HG03280 (cell line): ENCODE measurements around the gene DCDC1.
"Not testable (repeated sequence)": the region's sequence is repeated elsewhere in the genome, so short reads cannot be mapped to it uniquely, and the experiment has no call there.

Source experiments
- ATAC-seq: cut with Tn5 transposase; IDR thresholded peaks from one replicate; pipeline ENCODE4 v1.9.1; 2021; ENCODE audit warnings: mild to moderate bottlenecking, moderate library complexity; ENCODE audit not compliant: unreplicated experiment

Gene DCDC1

GRCh38 chr11:31337806-31338205 is 31.7 kb downstream of the DCDC1 start:
- ATAC-seq = no peak

GRCh38 chr11:31328697-31329096 is 40.8 kb downstream of the DCDC1 start:
- no peak for ATAC-seq

DNA sequence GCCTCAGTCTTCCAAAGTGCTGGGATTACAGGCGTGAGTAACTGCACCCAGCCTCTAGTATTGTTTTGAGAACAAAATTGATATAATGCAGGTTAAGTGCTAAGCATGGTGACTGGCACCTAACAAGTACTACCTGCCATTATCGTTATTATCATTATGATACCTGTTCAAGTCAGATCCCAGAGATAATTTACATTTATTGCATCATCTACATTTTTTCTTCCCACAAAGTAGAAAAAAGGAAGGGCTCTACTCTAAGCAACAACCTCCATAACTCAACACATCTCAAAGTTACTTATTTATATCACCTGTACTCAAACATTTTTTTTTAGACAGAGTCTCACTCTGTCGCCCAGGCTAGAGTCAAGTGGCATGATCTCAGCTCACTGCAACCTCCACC is 42.1 kb downstream of the DCDC1 start:
- no peak for ATAC-seq

DNA sequence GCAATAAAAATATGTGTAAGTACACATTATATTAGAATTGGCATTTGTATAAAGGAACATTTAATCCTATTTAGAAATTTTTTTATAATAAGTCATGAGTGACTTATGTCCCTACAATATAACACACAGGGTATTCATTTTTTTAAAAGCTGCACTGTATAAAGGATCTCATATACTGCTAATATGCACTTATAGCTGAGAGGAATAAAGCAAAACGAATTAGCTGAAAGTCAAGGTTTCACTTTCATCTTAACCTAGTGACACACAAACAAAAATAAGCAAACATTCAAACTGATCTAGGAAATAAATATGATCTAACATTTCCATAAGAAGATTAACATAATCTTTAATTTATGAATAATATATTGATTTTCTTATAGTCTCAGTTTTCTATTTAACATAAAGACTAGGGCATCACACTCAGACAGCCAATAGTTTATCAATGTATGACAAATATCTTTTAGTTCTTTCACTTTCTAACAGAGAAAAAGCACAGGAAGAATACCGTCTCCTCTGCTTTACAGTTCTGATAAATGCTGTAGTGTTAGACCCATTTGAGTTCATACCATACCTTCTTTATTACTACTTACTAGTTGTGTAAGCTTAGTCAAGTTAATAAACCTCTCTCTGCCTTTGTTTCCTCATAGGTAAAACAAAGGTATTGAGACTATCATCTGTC is 42.9 kb downstream of the DCDC1 start:
- ATAC-seq = peak; percentile 91

GRCh38 chr11:31325160-31325559 is 44.4 kb downstream of the DCDC1 start:
- ATAC-seq = no peak

- no peak for ATAC-seq
Observed at GRCh38 chr11:31323145-31323544, 46.4 kb downstream of the DCDC1 start.

GRCh38 chr11:31321494-31321893 is 48.0 kb downstream of the DCDC1 start:
- not testable (repeated sequence) for ATAC-seq

DNA sequence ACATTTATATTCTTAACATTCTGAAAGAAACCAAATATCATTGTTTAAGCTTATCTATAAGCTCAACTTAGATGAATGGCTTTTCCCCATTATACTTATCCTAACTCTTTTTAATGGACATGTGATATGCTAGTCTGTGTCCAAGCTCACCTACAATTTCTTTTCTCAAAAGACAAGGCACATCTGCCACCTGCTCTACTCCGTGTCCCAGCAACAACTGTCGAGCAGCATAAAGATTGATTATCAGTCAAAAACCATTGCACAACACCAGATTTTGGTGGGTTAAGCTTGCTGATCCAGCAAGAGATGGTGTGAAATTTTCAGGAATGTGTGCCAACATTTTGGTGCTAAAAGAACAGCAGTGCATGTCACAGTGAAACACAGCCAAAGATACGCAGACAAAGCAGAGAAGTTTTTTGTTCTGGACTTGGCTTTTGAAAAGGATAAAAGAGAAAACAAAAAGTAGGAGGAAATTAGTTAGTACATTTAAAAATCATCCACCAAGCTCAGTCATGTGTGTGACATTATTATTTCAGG is 65.8 kb downstream of the DCDC1 start:
- ATAC-seq = no peak

GRCh38 chr11:31301549-31302510 is 67.7 kb downstream of the DCDC1 start:
- ATAC-seq = no peak

DNA sequence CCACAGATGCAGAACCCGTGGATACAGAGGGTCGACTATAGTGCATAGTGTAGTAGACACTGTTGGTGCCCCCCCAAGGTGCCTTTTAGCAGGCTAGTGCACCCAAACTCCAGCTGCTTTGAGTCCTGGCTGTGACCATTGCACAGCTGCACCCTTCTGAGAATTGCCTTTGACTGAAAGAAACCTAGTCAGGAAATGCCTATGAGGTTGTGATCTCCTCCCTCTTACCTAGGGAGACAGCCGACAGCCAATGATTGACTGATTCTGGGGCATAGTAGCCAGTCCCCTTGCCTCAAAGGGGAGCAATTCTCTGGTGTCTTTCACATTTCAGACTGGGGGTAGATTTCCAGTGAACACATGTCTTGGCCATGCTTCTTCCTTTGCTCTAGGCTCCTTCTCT is 74.2 kb downstream of the DCDC1 start:
- no peak for ATAC-seq

GRCh38 chr11:31273527-31273926 is 96.0 kb downstream of the DCDC1 start:
- not testable (repeated sequence) for ATAC-seq

GRCh38 chr11:31267720-31268119 is 101.8 kb downstream of the DCDC1 start:
- ATAC-seq = no peak

GRCh38 chr11:31264834-31265233 is 104.7 kb downstream of the DCDC1 start:
- ATAC-seq = no peak

DNA sequence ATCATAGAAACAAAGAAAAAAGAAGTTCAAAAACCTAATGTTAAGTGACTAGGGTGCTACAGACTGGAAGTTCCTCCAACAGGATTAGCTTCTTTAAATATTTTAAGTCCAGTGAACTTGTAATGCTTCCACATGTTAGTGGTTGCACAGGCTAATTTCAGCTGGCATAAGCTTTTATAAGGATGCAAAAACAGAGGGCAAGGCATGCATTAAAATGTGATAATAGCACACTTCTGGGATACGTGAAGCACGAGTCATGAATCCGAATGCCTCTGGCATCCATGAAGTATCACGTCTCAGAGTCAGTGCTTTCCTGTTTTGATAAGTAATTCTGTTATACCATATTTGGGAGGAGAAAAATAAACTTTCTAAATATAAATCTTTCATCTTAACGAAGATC is 106.8 kb downstream of the DCDC1 start:
- ATAC-seq = no peak

- no peak for ATAC-seq
Observed at GRCh38 chr11:31259797-31260196, 109.7 kb downstream of the DCDC1 start.

DNA sequence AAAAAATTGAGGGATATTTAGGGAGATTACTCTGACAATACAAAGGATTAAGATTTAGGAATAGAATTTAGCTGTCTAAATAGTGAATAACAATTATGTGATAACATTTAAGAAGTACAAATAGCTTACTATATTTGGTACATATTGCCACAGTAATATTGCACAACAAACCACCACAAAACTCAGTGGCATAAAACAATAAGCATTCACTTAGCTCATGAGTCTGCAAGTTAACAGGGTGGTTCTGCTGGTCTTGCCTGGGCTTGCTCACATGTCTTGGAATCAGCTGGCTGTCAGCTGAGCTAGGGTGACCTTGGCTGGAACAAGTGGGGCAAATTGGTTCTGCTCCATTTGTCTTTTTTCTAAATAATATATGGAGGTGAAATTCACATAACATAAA is 115.1 kb downstream of the DCDC1 start:
- no peak for ATAC-seq

GRCh38 chr11:31248768-31249167 is 120.8 kb downstream of the DCDC1 start:
- ATAC-seq = no peak

DNA sequence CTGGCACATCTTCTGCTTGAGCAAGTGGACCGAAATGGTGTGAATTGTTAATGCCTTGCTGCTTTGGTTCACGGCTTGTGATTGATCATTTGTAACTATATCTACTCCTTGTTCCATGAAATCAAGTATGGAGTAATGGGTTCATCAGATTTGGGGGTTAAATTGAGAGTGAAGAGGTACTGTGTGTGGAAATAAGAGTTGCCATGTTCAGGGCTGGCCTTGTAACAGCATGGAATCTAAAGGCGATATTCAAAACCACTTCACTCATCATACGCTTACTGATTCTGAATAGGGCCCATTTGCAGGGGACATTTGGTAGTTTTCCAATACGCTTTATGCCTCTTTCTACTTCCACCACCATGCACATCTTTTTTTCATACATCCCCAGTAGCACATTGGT is 122.2 kb downstream of the DCDC1 start:
- ATAC-seq = no peak

DNA sequence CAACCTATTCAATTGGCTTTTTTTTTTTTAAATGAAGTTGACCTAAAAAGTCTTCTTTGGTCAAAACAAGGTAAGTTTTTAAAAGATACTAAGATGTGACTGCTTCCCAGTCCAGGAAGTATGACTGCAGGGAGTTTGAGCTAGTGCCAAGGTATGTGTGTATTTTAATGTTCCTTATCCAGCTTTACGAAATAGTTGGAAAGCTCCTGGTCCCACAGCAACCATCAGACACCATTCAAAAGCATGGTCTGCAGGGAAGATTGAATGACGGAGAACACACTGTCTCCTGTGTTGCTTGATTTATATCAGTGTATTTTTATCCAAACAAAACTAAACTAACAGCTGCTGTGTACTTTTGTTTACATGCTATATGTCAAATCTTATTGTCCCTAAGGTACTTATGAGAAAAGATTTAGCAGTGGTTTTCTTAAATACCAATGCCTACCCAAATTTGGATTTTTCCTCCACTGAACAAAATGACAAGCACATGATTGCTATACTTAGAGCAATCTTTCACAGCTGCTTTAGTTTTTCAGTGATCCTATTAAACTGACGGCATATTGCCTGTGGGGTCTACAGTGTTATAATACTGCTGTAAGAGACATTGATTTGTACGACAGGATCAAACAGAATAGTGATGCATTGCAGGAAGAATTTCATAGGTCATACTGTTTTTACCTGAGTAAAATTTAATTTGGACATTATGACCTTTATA is 122.9 kb downstream of the DCDC1 start:
- no peak for ATAC-seq

DNA sequence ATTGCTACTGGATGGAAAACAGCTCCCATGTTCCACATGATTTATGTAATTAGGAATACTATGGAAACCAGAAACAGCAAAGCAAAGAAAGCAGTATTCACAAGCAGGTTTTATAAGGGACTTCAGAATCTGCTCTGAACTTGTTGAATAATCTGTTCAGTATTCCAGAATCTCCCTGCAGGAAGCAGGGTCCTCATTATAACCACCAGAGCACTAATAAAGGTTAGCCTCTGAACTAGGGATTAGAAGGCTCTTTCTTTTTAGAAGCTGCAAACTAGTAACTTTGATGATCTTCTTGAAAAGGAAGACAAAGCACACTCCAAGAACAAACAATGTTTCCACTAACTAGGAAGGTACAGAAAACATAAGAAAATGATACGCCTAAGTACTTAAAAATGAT is 125.8 kb downstream of the DCDC1 start:
- no peak for ATAC-seq

GRCh38 chr11:31240340-31240904 is 129.1 kb downstream of the DCDC1 start:
- ATAC-seq = no peak
